ENCODE measurements around the gene AP1M1. TPM values are rescaled to one million over a fixed set of nuclear protein-coding genes. Genes with fewer than 3 reads are reported as not detected.
"Not testable (repeated sequence)": the region's sequence is repeated elsewhere in the genome, so short reads cannot be mapped to it uniquely, and the experiment has no call there.

Gene AP1M1
- polyA plus RNA-seq (2012; ENCODE audit: insufficient read depth, insufficient read length): 117 TPM

- peak within 1 kb of the TSS; percentile 91 for H3K4me3 ChIP-seq (ENCODE audit: low read length)
- peak; percentile 97 for DNase-seq (ENCODE audit: low read depth, low spot score)
Measured at GRCh38 chr19:16197622-16198369, at the start of gene AP1M1. AP1M1 (plus strand) TSS chr19:16197911; CDS start chr19:16198027, 116 bp downstream.

GRCh38 chr19:16148443-16149229 lies 49.1 kb upstream of the AP1M1 start:
- no peak for DNase-seq (ENCODE audit: low read depth, low spot score)
- H3K4me3 ChIP-seq (ENCODE audit: low read length): no peak overlapping the region

- no peak overlapping the region for H3K4me3 ChIP-seq (ENCODE audit: low read length)
- DNase-seq (ENCODE audit: low read depth, low spot score): peak; percentile 8
Measured at GRCh38 chr19:16153582-16154336, 44.0 kb upstream of the AP1M1 start.

- DNase-seq (ENCODE audit: low read depth, low spot score): no peak
- H3K4me3 ChIP-seq (ENCODE audit: low read length): no peak overlapping the region
Measured at GRCh38 chr19:16154557-16154956, 43.2 kb upstream of the AP1M1 start.

GRCh38 chr19:16155128-16155527 lies 42.6 kb upstream of the AP1M1 start:
- no peak for DNase-seq (ENCODE audit: low read depth, low spot score)
- no peak overlapping the region for H3K4me3 ChIP-seq (ENCODE audit: low read length)

GRCh38 chr19:16156904-16157303 lies 40.8 kb upstream of the AP1M1 start:
- H3K4me3 ChIP-seq (ENCODE audit: low read length): no peak overlapping the region
- DNase-seq (ENCODE audit: low read depth, low spot score): no peak

- no peak overlapping the region for H3K4me3 ChIP-seq (ENCODE audit: low read length)
- no peak for DNase-seq (ENCODE audit: low read depth, low spot score)
Measured at GRCh38 chr19:16157601-16158000, 40.1 kb upstream of the AP1M1 start.

- no peak overlapping the region for H3K4me3 ChIP-seq (ENCODE audit: low read length)
- DNase-seq (ENCODE audit: low read depth, low spot score): no peak
Measured at GRCh38 chr19:16159655-16160054, 38.1 kb upstream of the AP1M1 start.

GRCh38 chr19:16160445-16160942 lies 37.2 kb upstream of the AP1M1 start:
- no peak for DNase-seq (ENCODE audit: low read depth, low spot score)
- no peak overlapping the region for H3K4me3 ChIP-seq (ENCODE audit: low read length)

GRCh38 chr19:16160943-16161560 lies 36.7 kb upstream of the AP1M1 start:
- DNase-seq (ENCODE audit: low read depth, low spot score): no peak
- H3K4me3 ChIP-seq (ENCODE audit: low read length): no peak overlapping the region

- no peak overlapping the region for H3K4me3 ChIP-seq (ENCODE audit: low read length)
- DNase-seq (ENCODE audit: low read depth, low spot score): no peak
Measured at GRCh38 chr19:16161840-16162239, 35.9 kb upstream of the AP1M1 start.

- DNase-seq (ENCODE audit: low read depth, low spot score): no peak
Measured at GRCh38 chr19:16164222-16164890, 33.4 kb upstream of the AP1M1 start.

GRCh38 chr19:16166417-16166816 lies 31.3 kb upstream of the AP1M1 start:
- DNase-seq (ENCODE audit: low read depth, low spot score): no peak
- no peak overlapping the region for H3K4me3 ChIP-seq (ENCODE audit: low read length)

More at GRCh38 chr19:16164222-16164890, 33.4 kb upstream of the AP1M1 start:
- no peak overlapping the region for H3K4me3 ChIP-seq (ENCODE audit: low read length)

GRCh38 chr19:16167055-16167454 lies 30.7 kb upstream of the AP1M1 start:
- H3K4me3 ChIP-seq (ENCODE audit: low read length): no peak overlapping the region
- DNase-seq (ENCODE audit: low read depth, low spot score): no peak

- no peak overlapping the region for H3K4me3 ChIP-seq (ENCODE audit: low read length)
- peak; percentile 60 for DNase-seq (ENCODE audit: low read depth, low spot score)
Measured at GRCh38 chr19:16168465-16169081, 29.1 kb upstream of the AP1M1 start.

- H3K4me3 ChIP-seq (ENCODE audit: low read length): no peak overlapping the region
- DNase-seq (ENCODE audit: low read depth, low spot score): no peak
Measured at GRCh38 chr19:16170134-16170533, 27.6 kb upstream of the AP1M1 start.

- no peak for DNase-seq (ENCODE audit: low read depth, low spot score)
- H3K4me3 ChIP-seq (ENCODE audit: low read length): no peak overlapping the region
Measured at GRCh38 chr19:16175954-16176353, 21.8 kb upstream of the AP1M1 start.

GRCh38 chr19:16178866-16179265 lies 18.8 kb upstream of the AP1M1 start:
- not testable (repeated sequence) for H3K4me3 ChIP-seq (ENCODE audit: low read length); DNase-seq (ENCODE audit: low read depth, low spot score)
